ENCODE measurements around the gene HSD17B8.

Gene HSD17B8

DNA sequence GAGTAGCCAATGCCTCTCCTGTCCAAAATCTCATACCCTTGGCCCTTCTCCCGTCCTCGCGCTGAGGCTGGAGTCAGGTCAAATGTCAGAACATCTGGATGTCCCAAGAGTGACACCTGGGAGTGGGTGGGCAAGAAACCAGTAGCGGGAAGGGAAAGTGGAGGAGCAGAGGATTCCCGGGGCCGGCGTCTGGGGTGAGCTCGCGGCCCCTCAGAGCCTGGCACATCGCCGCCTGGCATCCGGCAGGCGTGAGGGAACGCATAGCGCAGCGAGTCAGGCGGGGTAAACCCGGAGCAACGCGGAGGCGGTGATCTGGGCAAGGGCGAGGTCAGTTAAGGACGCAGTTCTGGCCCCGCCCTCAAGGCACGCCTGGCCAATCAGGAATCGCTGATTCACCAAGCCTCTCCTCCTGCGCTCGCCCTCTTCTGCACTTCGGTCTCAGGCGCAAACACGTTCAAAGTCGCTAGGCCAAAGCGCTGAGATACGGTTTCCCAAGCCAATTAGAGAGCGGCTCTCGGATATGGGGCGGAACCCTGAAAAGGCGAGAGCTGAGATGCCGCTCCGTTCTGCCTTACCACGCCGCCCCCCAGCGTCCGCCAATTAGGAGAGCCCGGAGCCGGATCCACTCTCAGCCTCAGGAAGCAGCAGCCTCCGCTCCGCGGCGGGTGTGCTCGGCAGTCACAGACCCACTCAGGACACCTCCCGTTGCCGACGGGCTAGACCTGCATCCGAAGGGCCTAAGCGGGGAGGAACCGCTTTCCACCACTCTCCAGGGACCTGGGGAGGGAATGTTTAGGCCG lies 44.7 kb downstream of the HSD17B8 start:
- DNase-seq = peak; percentile 100

DNA sequence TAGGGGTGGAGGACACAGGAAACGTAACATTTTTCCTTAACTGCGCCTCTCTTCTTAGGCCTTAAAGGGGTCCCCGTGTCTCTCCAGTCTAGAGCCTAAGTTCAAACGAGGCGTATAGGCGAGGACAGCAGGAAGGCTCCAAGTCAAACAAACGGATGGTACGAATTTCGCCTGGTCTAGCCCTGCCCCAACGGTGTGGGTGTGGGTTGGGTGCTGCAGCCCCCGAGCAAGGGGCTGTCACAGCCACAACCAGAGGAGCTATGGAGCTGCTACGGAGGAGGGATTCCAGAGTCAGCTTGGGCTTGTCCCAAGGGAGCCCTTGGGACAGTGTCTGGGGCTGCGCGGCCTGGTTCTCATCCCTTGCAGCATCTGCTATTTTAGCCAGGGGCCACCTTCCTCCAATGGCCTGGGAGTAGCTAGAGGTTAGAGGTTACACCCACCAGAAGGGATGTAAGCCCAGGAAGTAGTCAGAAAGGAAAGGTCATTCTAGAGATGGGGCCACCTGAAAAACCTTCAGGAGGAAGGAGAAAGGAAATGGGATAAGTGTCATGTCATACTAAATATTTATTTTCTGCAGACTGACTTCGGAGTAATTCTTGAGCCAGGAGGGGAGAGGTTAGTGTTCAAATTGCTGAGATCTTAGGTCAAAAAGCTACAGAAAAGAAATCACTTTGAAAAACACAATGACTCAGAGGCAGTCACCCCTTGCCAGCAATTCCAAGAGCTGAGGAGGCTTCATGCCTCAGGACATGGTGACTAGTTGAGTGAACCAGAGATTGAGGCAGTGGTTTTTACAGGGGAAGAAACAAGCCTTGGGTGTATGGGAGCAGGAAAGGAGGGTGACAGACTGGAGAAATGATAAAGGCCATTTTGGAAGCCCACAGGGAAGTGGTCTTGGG lies 45.5 kb downstream of the HSD17B8 start:
- no peak for DNase-seq

DNA sequence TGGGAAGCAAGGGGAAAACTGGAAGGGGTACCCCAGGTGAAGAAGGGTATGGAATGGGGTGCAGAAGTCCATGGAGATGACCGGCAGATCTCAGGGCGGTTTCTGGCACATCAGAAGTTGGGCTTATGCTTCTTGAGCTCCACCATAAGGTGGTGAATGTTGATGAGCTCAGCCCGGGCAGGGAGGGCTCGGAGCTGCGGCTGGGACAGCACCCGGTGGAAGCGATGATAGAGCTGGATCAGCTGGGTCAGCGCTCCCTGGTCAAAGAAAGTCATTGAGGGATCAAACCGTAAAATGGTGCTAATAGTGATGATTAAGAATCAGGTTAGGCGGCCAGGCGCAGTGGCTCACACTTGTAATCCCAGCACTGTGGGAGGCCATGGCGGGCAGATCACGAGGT lies 46.3 kb downstream of the HSD17B8 start:
- no peak for DNase-seq

DNA sequence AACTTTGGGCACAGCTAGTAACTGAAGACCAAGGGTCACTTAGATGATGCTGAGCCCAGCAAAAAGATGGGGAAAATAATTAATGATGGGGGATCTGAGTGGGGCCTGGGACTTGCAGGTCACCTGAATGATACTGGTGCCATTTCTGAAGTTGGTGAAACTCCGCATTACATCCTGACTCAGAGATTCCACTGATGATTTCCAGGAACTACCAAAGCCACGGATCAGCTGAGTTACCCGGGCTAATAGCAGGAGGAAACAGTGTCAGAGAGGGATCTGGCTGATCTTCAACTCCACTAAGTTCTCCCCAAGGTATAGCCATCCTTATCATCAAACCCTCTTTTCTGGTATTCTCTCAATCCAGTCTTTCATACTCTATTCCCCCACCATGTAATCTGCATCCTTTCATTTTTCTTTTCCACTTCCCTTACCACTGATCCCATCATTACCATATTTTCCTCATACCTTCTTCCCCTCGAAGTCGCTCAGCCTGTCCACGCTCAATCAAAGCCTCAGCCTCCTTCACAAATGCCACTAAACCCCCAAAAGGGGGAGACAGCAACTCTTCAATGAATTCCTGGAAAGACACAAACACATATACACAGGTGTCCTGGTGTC lies 47.0 kb downstream of the HSD17B8 start:
- DNase-seq = no peak

DNA sequence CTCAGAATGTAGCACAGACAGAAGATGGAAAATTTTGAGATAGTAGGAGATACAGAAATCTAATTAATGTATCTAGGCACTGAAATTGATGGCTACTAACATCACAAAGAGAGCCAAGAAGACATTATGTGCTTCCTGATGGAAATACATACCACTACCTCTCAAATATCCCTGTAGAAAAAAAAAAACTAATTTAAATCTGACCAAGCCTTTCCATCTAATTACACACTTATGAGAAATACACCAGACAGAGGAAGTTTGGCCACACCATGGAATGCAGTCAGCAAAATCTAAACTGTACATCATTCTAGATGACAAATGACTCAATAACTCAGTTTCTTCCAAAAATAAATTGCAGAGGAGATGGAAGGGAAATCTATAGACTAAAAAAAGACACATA lies 48.3 kb downstream of the HSD17B8 start:
- DNase-seq = no peak

DNA sequence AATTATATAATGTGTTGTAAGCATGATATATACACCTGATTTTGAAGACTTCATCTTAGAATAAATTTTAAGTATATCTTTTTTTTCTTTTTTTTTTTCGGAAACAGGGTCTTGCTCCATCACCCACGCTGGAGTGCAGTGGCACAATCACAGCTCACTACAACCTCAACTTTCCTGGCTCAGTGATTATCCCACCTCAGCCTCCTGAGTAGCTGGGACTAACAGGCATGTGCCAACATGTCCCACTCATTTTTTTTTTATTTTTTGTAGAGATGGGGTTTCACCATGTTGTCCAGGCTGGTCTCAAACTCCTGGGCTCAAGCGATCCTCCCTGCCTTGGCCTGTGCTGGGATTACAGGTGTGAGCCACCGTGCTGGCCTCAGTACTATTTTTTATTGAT lies 50.1 kb downstream of the HSD17B8 start:
- DNase-seq = no peak
